Breast epithelium (tissue), 3 donors: ENCODE data around the gene PRRC2B.

Experiments
- CTCF ChIP-seq, 3 donors: fragments of 450-650 bp; IDR thresholded peaks; one replicate each; pipeline ENCODE4 v1.5.1; 2016 to 2017; ENCODE audit warnings: antibody characterized with exemption in 3 of 3, mild to moderate bottlenecking in 3 of 3, moderate library complexity in 3 of 3
- POLR2A ChIP-seq: fragments of 450-650 bp; IDR thresholded peaks from one replicate; pipeline ENCODE4 v1.6.1; 2016; ENCODE audit warnings: antibody characterized with exemption, mild to moderate bottlenecking, moderate library complexity

GRCh38 chr9:131347376-131348020, 46.4 kb upstream of the PRRC2B start:
- TF ChIP-seq POLR2A (no peak), CTCF (IDR thresholded peaks at IDR 0.05) (no peak)
